Esophagus mucosa (tissue), 1 donor: ENCODE measurements around the gene TMED10. TPM values are rescaled to one million over a fixed set of nuclear protein-coding genes. Genes with fewer than 3 reads are reported as not detected.
A peak's percentile ranks its signal among the peaks of the same experiment; 100 is the strongest.

Source experiments
- ATAC-seq: fragments of 200-7000 bp; cut with Tn5 transposase; one replicate; pipeline ENCODE4 v1.9.1; 2020
- total RNA-seq: library from RNA; stranded (reverse); gene quantifications from one replicate; pipeline ENCODE4 v1.2.4, GENCODE V29; 2023
- donor health status: DM: yes; HTN: yes; CAD: no.

The TMED10 gene
- total RNA-seq, 1 donor from 2014 or later = 293 TPM

GRCh38 chr14:75126679-75127473 lies 49.5 kb downstream of the TMED10 start, which contains the start of gene NEK9:
Gene NEK9 (minus strand): TSS chr14:75127048. CDS start chr14:75126921, 127 bp downstream.
- ATAC-seq = peak; percentile 82

GRCh38 chr14:75126121-75126544 lies 50.3 kb downstream of the TMED10 start:
- no peak for ATAC-seq

- ATAC-seq = no peak
These were observed 50.8 kb downstream of the TMED10 start for GRCh38 chr14:75125617-75126016.

- peak; percentile 56 for ATAC-seq
These were observed 52.4 kb downstream of the TMED10 start for GRCh38 chr14:75123991-75124390.

GRCh38 chr14:75121552-75121951 lies 54.9 kb downstream of the TMED10 start:
- ATAC-seq = no peak

- peak; percentile 34 for ATAC-seq
These were observed 55.7 kb downstream of the TMED10 start for GRCh38 chr14:75120541-75121291.

GRCh38 chr14:75119056-75119455 lies 57.4 kb downstream of the TMED10 start:
- no peak for ATAC-seq

- no peak for ATAC-seq
These were observed 62.4 kb downstream of the TMED10 start for GRCh38 chr14:75113932-75114539.

- ATAC-seq = no peak
These were observed 66.5 kb downstream of the TMED10 start for GRCh38 chr14:75109877-75110276.

- no peak for ATAC-seq
These were observed 69.2 kb downstream of the TMED10 start for GRCh38 chr14:75107186-75107585.

GRCh38 chr14:75101491-75101890 lies 74.9 kb downstream of the TMED10 start:
- no peak for ATAC-seq

- ATAC-seq = no peak
These were observed 77.7 kb downstream of the TMED10 start for GRCh38 chr14:75098682-75099081.

GRCh38 chr14:75098212-75098611 lies 78.2 kb downstream of the TMED10 start:
- ATAC-seq = no peak

- no peak for ATAC-seq
These were observed 79.5 kb downstream of the TMED10 start for GRCh38 chr14:75096959-75097358.

GRCh38 chr14:75095690-75096089 lies 80.7 kb downstream of the TMED10 start:
- ATAC-seq = no peak

GRCh38 chr14:75094896-75095295 lies 81.5 kb downstream of the TMED10 start:
- ATAC-seq = no peak

- no peak for ATAC-seq
These were observed 83.7 kb downstream of the TMED10 start for GRCh38 chr14:75092698-75093097.

- no peak for ATAC-seq
These were observed 85.2 kb downstream of the TMED10 start for GRCh38 chr14:75091251-75091650.

GRCh38 chr14:75090353-75090752 lies 86.1 kb downstream of the TMED10 start:
- ATAC-seq = no peak

GRCh38 chr14:75088566-75089373 lies 87.6 kb downstream of the TMED10 start:
- ATAC-seq = peak; percentile 61

GRCh38 chr14:75088153-75088552 lies 88.3 kb downstream of the TMED10 start:
- ATAC-seq = no peak

GRCh38 chr14:75084513-75084912 lies 91.9 kb downstream of the TMED10 start:
- peak; percentile 79 for ATAC-seq
